Ammon's horn (tissue), 1 donor: ENCODE results near the gene LACTB.

Source experiments
- DNase-seq: peaks from one replicate; pipeline ENCODE4 v3.0.0-alpha.2; 2016; ENCODE audit warnings: low spot score

Gene LACTB

DNA sequence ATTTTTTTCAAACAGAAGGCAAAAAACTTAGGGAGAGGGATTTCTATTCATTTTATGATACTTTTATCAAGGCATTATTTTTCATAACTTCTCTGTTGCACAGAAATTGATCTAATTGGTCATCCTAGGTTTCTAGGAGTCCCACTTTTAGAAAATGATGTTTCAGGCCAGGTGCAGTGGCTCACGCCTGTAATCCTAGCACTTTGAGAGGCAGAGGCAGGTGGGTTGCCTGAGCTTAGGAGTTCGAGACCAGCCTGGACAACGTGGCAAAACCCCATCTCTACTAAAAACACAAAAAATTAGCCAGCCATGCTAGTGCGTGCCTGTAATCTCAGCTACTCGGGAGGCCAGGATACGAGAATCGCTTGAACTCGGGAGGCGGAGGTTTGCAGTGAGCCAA, 2.8 kb downstream of the LACTB start:
- no peak for DNase-seq

DNA sequence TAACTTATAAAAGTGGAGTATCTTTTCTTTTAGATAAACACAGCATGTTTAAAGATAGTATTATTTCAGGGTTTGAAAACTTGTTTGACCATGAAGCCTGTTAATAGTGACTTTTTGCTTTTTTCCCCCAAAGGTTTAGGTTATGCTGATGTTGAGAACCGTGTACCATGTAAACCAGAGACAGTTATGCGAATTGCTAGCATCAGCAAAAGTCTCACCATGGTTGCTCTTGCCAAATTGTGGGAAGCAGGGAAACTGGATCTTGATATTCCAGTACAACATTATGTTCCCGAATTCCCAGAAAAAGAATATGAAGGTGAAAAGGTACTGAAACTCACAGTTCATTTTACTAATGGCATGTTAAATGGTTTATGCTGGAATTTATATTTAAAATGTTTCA, 5.1 kb downstream of the LACTB start:
- DNase-seq: no peak

DNA sequence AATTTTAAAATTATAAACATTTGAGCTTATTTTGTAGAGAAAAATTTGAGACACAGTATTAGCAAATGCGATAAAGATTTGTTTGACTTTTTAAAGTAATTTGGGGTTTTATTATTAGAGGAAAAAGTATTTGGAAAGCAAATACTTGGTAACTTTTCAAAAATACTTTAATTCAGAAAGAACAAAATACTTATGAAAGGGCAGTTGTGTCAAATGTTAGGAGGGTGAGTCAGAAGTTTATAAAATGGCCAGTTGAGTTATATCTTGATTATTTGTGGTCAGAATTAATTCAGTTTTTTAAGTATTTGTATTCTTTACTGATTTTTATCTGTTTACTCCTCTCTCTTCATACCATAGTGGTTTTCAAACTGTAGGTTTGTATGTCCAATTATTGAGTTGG, 12.1 kb downstream of the LACTB start:
- DNase-seq: no peak

DNA sequence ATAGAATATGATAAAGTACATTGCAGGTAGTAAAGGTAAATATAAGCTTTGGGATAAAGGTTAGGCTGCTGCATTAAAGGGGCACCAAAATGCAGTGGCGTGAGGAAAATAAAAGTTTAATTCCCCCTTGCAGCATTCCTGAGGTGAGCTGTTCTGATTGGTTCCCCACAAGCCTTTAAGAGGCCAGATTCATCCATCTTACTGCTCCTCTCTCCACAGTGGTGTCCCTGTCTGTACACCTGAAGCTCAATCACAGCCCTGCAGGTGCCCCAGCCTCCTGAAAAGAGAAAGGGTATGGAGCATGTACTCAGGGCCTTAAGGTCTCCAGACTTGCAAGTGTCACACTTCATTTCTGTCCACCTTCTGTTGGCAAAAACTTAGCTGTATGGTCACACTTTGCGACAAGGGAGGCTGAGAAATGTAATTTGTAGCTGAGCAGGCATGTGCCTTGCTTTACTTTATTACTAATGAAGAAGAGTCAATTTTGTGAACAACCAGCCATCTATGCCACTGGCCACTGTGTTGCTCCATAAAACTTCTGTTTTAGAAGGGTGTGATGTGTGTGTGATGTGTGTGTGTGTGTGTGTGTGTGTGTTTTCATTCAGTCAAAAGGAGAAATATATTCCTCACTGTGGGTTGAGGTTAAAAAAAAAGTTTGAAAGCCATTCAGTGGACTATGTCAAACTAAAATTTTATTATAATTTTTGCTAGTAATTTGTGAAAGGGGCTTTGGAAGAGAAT, 12.8 kb downstream of the LACTB start:
- DNase-seq: no peak

DNA sequence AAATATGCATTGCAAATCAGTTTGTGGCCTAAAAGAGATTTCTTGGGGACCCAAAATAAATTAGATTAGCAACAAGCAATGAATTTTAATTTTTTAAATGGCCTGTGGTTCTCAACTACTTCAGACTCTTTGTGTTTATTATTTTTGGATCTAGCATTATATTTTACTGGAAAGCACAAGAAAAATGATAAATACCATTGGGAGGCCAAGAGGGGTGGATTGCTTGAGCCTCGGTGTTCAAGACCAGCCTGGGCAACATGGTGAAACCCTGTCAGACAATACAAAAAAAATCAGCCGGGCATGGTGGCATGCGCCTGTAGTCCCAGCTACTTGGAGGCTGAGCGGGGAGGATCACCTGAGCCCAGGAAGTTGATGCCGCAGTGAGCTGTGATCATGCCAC, 13.6 kb downstream of the LACTB start:
- DNase-seq: no peak

DNA sequence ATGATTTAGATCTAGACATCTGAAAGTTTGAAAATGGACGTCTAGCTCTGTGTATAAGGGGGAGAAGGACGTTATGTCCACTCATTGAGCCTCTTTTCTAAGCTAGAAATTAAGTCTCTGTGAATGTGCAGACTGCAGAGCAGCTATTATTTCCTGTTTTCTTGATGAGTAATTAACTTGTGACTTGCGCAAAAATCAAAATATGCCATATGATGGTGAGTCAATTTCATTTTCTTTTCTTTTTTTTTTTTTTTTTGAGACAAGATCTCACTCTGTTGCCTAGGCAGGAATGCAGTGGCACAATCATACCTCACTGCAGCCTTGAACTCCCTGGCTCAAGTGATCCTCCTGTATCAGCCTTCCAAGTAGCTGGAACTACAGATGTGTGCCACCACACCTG, 14.1 kb downstream of the LACTB start:
- no peak for DNase-seq

DNA sequence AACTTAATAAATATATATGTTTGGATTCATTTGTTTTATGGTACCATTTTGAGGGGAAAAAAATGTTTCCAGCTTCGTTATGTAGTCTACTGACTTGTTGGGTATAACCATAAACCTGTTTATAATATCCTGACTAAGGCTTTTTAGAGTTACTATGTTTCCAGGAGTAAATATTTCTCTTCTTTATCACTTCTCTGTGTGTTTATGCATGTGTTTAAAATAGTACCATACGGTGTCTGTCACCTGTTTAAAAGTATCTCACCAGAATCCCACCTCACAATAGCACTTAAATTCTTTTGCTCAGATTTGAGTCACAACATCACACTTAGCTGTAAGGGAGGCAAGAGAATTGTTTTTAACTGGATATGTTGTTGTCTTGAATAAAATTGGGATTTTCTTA, 15.1 kb downstream of the LACTB start:
- DNase-seq: no peak

DNA sequence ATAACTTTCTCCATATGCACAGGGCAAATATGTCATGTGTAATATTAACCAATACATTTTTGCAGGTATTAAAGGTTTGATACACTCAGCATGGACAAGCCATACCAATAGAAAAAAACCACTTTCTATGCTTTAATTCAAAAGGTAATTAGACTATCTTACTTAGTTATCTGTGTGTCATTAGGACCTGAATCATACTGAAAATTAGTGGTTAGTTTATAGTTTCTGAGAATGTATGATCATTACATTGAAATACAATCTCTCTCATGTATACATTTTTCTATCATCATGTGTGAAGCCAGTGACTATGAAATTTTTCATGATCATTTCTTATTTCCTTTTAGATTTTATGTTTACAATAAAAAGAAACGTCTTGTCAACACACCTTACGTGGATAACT, 19.3 kb downstream of the LACTB start:
- no peak for DNase-seq

DNA sequence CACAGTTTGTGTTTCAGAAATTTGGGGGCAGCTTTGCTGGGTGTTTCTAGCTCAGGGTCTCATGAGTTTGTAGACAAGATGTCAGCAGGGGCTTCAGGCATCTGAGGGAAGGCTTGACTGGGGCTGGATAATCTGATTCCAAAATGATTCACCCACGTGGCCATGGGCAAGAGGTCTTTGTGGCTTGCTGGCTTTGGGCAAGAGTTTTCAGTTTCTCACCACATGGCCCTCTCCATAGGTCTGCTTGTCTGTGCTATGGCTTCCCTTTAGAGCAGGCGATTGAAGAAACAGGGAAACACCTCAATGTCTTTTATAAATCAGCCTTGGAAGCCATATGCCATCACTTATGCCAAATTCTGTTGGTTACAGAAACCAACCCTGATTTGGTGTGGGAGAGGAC, 23.8 kb downstream of the LACTB start:
- DNase-seq: no peak

DNA sequence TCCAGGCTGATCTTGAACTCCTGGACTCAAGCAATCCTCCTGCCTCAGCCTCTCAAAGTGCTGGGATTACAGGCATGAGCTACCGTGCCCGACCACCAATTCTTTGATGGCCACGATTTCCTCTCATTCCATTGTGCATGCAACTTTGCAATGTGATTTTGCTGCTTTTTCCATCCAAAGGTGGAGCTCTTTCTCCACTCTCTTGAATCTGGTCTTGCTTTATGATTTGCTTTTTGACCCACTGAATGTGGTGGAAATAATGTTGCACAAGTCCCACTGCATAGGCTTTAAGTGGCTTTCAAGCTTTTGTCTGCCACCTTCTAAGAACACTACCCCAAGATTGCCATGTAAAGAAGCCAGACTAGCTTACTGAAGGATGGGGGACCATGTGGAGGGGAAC, 25.0 kb downstream of the LACTB start:
- no peak for DNase-seq

DNA sequence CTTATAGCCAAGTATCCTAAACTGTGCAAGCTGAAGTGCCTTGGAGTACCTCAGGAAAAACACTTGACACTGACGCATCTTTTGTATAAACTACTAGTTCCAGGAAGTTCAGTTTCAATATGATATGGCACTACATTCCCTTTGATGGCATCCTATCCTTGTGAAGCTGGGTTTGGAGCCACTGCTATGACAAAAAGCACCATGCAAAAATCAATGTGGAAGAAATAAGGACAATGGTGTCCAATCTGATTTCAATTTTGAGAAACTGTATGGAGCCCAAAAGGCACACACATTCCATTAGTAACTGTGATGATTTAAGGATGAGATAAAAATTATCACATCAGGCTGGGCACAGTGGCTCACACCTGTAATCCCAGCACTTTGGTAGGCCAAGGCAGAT, 30.0 kb downstream of the LACTB start:
- no peak for DNase-seq

DNA sequence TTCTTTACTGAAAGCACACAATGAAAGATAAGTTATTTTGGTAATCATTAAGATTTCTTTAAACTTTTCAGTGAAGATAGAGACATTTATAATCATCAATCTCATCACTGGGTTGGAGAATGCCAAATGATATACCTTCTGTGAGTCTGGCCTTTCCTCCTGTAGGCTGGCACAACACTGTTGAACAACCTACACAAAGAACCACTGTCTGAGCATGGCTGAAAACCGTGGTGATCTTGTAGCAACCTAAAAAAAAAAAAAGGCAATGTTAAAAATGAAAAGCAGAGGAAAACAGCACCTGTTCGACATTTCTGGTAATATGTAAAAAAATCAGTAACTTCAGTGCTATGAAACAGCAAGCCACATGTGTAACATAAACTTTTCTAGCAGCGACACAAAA, 33.8 kb downstream of the LACTB start:
- no peak for DNase-seq

DNA sequence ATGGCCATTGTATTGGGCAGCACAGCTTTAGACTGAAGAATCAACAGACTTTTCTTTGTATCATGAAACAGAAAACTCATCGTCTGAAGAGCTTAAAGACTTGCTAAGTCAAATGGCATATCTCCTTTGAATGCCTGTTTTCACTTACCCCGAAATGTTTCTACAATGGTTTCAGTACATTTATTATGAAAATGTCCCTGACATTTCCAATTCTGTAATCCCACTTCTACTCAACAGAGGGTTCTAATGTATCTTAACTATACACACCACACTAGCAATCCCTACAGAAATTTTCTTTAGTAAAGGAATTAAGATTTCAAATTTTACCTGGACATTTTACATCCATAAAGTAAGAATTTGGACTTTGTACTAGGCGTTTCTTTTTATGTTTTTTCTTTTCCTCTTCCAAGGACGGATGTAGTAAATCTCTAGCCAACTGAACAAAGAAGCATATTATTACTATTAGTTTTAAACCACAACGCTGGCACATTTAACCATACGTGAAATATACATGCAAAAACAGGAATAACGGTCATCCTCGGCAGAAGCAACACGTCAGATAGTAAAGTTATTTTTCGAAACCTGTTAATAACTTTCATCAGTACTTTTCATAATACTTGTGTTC, 34.5 kb downstream of the LACTB start:
- DNase-seq: no peak

DNA sequence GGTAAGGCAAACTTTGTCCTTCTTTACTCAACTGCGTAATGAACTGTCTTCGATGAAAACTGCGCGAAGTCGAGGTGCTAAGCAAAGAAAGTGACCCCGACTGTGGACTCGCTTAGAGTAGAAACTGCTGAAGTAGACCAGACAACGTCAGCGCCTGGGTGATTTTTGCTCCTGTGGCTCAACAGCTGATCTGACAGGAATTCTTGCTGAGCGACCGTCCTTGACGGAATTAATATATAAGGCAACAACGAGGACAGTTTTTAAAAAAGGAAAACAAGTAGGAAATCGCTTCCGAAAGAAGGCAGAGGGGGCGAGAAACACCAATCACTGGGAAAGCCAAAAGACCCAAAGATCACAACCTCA, 35.1 kb downstream of the LACTB start:
- peak; percentile 48 for DNase-seq

DNA sequence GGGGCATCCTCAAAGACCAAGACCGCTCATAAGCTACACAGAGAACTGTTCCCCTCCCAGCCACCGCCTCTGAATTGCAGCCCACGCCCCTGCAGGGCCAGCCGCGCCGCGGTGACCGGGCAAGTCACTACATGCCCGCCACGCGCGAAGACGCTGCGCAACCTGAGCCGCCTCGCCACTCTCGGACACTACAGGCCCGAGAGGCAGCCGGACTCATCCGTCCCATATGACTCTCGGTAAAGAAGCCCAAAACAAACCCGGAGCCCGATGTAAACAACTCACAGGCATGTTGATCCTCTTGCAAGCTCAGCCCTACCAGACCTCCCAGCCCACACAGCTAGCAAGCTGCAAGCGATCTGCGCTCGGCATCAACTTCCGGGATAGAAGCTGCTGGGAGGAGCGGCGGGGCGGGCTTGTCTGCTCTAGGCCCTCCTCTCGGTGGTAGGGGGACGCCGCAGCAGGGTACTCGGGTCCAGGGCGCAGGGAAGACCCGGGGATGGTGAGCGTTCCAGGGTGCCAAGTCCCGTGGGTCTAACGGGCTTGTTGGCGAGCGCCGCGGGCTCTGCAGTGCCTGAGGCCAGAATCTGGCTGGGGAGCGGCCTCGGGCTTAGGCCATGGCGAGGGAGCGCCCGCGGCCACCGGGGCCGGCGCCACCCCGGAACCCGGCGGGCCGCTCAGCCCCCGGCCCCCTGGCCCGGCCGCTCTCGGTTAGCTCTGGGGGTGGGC, 35.6 kb downstream of the LACTB start, which contains the start of gene RPS27L:
Gene RPS27L, minus strand, starts transcription at position 360 of the 726 bp plus-strand sequence. Its CDS starts 72 bp downstream, at position 288.
- peak; percentile 96 for DNase-seq

DNA sequence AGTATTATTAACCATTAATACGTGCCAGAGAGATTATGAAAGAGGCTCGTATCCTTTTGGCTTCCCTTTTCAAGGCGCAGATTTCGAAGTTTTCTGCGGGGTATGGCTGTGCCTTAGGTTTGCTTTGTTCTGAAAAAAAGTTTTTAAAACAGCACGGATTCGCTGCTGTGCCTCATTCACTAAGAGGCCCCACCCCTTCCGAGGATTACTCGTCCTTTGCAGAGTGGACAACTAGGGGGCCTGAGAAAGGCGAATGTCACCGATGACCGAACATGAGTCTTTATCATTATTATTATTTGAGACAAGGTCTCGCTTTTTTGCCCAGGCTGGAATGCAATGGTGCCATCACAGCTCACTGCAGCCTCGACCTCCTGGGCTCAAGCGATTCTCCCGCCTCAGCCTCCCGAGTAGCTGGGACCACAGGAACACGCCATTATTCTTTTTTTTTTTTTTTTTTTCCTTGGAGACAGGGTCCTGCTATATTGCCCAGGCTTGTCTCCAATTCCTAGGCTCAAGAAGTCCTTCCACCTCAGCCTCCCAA, 36.3 kb downstream of the LACTB start:
- DNase-seq: peak; percentile 48

DNA sequence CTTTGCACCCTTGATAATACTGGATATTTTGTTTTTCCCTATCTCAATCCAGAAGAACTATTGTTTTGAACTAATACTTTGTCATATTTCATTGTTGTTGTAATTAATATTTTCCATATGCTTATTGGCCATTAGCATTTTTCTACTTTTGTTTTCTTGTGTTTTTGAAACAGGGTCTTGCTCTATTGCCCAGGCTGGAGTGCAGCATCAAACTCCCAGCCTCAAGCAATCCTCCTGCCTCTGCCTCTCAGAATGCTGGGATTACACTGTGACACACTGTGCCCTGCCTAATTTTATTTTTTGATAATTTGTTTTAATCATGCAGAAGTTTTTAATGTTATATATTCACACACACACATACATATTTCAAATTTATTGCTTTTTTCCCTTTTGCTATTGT, 39.0 kb downstream of the LACTB start:
- no peak for DNase-seq

DNA sequence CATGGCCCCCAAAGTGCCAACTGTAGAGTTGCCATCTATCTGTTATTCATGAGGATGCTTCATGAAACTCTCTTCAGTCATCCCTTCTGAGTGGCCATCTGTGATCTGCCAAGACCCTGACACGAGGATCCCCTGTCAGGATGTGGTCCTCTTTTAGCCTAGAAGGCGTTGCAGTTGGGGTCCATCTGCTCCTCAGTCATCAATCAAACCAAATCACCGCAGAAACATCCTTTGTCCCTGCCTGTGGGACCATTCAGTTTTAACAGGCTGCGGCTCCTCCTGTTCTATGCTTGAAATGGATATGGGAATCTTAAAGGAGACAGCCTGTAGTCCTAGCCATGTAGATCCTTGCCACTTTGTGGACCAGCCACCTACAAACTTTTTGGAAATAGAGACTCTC, 41.6 kb downstream of the LACTB start:
- DNase-seq: no peak

DNA sequence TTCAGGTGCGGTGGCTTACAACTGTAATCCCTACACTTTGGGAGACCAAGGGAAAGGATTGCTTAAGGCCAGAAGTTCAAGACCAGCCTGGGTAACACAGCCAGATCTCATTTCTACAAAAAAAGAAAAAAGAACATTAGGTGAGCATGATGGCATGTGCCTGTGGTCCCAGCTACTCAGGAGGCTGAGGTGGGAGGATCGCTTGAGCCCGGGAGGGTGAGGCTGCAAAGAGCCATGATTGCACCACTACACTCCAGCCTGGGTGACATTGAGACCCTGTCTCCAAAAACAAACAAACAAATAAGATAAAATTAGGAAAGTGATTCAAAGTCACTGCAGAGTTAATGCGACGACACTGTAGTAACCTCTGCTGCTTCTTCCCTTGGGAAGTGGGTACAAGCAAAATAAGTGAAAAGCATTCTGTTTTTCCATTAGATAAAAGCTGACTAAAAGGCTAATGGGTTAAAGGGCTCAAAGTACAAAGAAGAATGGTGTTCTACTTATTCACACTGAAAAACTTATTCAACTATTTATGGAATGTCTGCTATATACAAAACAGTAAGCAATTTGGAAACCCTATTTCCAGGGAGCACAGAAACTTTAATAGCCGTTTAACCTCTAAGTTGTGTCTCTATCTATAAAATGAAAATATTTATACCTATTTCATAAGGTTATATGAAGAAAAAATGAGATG, 43.7 kb downstream of the LACTB start:
- no peak for DNase-seq

DNA sequence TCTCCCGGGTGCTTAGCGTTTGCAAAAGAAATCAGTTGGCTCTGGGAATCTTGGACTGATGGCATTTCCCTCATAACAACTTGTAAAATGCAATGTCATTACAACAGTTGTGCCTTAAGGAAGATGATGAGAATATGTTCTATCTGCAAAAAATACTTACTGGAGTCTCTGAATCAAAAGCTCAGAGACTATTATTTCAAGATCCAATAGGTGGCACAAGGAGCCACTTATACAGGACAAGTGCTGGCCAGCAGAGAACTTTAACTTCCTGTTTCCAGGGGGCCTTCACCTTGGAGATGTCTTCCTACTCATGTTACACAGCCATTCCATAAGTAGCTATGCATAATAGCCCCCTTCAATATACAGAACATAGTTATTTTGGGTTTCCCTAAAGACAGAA, 44.6 kb downstream of the LACTB start:
- DNase-seq: no peak

DNA sequence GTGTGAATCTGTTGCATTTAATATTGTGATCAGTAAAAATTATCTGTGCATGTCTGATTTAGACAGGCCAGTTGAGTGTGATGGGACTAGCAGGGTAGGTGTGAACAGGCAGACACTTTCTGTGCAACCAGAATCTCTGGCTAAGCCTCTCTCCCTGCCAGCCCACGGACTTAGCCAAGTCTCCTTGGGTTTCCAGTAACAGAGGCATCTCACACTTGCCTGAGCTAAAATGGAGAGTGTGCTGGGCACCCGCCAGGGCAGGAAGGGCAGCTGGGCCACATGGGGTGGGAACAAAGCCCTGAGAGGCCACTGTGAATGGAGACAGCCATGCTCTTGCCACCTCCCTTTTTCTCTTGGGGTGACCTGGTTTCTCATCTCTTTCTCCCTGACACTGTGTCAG, 48.1 kb downstream of the LACTB start:
- peak; percentile 19 for DNase-seq

DNA sequence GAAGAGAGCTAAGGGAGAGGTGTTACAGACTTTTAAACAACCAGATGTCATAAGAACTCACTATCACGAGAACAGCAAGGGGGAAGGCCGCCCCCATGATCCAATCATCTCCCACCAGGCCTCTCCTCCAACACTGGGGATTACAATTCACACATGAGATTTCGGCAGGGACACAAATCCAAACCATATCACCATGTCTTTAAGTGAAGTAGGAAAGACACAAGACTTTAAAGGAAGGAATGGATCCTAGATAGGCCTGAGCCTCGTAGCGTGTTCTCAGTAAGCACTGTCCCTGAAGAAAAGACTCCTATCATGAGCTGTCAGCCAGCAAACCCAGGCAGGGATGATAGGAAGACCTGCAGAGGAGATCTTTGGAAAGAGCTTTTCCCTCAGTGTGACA, 50.7 kb downstream of the LACTB start:
- no peak for DNase-seq
